Stimulated activated CD8-positive, alpha-beta memory T cell treated with anti-CD3 and anti-CD28 coated beads, Interleukin-15, amount 100 ng/mL, for 48 hours (primary cell): ENCODE measurements around the gene PLEKHG4.

Experiments
- DNase-seq, 2 donors: peaks; one replicate each; pipeline ENCODE4 v3.0.0-alpha.2; 2020; ENCODE audit warnings: low read depth in 2 of 2

PLEKHG4 gene

GRCh38 chr16:67264866-67265265, 14.5 kb upstream of the PLEKHG4 start:
- DNase-seq, result no peak

DNA sequence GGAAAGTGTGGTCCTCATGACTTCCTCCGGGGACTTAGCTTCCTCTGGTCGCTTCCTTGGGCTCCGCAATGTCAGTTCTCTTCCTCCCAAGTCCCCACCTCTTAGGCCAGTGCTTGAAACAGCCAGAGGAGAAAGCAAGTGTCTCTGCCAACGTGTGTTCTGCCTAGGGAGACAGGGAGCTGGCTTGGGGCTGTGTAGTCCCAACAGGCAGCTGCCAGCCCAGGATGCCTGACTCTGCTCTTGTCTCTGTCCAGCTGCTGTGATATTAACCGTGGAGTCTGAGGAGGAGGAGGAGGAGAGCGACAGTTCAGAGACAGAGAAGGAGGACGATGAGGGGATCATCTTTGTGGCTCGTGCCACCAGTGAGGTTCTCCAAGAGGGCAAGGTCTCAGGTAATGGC, 13.5 kb upstream of the PLEKHG4 start:
- no peak for DNase-seq

DNA sequence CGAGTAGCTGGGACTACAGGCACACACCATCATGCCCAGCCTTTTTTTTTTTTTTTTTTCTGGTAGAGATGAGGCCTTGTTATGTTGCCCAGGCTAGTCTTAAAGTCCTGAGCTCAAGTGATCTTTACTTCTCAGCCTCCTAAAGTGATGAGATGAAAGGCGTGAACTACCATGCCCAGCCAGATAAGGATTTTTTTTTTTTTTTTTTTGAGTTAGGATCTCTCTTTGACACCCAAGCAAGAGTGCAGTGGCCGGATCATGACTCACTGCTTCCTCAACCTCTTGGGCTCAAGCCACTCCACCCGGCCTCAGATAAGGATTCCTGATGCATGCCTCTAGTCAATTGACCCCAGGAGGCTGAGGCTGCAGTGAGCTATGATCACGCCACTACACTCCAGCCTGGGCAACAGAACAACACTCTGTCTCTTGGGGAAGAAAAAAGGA, 11.2 kb upstream of the PLEKHG4 start:
- DNase-seq, result no peak

DNA sequence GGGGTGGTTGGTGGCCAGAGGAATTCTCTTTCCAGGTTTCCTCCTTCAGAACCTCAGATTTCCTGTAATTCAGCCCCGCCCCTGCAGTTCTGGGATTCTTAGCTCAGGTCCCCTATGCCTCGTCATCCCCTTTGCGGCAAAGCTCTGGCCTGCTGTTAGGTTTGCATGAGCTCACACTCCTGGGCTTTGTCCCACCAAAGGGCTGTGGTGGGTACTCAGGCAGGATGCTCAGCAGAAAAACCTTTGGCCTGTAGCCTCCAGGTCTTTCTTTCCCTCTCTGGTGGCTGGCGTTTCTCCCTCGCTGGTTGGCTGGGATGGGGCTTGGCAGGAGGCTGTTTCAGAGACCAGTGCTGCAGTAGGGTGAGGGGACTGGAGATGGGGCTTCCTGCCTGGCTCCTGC, 9.6 kb upstream of the PLEKHG4 start:
- DNase-seq, result no peak

GRCh38 chr16:67270931-67271338, 8.4 kb upstream of the PLEKHG4 start:
- DNase-seq, result no peak

DNA sequence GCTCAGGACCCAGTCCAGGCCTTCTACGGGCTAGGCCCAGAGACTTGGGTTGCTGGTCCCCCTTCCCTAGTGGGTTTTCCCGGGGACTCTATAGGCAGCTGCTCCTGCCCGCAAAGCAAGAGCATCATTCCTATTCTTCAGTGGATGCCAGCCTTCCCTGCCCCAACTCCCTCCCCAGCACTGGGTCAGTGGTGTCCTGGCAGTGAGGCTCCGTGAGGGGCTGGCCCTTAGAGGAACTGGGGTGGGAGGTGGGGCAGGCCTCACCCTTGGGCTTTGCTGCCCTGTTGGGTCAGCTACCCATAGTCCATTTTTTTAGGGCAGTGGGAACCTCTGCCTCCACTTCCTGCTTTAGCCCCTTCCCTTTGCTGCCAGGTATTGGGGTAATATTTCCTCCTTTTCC, 7.9 kb upstream of the PLEKHG4 start:
- DNase-seq, result no peak

DNA sequence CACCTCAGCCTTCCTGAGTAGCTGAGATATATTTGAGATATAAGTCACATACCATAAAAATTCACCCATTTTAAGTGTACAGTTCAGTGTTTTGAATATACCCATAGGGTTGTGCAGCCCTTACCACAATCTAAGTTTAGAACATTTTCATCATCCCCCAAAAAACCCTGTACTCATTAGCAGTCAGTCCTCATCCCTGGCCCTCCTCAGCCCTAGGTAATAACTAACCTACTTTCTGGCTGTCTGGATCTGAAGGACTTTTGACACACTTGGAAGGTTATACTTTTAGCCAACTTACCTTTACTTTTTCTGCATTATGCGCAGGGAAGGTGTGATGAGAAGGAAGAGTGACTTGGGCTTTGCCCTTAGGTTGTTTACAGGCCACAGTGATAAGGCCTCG, 4.0 kb upstream of the PLEKHG4 start:
- no peak for DNase-seq

DNA sequence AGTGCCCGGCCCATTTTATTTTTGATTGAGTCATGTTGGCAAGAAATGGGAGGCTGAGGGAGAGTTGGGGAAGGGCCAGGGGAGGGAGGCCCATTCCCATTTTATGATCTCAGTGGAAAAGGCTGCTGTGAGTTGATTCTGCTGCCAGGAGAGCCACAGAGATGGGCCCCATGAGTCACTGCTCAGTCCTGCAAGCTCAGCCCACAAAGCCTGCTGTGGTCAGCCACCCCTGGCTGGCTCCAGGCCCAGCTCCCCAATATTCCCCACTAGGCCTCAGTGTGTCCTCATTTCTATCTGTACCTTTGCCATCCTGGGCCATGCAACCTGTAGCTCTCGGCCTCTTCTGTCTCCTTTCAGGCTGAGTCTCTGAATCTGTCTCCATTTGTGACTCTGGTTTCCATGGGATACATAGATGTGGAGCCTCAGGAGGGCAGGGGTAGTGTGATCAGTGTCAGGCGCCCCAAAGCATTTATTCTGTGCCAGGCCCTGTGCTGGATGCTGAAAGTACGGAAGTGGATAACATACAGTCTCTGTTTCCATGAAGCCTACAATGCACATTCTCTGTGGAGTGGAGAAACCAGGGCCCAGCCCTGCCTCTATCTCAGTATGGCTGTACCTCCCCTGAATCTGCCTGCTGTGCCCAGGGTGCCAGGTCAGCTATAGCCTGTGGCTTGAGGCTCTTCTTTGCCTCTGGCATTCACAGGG, 1.9 kb upstream of the PLEKHG4 start:
- DNase-seq, result peak; percentile 24 to 31

DNA sequence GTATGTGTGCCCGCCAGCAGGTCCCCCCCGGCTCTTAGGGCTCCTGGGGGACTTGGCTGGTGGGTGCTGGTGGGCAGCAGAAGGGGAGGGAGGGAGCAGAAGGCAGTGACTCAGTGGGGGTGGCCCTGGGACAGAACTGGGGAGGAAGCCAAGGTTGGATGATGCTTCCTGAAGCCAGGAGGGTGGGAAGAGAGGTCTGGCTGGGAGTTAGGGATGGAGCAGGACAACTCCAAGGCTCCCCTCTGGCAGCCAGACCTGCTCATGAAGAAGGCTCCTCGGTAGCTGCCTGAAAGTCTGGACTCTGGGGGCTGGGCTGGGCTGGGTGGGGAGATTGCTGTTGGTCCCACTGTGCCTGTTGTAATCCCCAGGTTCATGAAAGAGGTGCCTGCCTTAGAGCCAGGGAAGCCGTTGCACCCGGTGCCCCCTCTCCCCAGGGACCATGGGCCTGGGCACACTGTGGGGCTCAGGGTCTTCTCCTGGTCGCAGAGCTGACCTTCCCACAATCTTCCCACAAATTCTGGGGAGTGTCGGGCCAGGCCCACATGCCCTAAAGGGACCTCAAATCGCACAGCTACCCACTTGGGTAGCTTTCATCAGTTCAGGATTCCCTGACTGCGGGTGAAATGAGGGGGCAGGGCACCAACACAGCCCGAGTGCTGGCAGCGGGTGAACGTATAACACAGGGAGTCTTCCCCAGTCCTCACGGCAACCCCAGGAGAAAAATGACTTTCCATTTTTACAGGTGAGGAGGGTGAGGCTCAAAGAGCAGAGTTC, 1.1 kb upstream of the PLEKHG4 start:
- DNase-seq, result no peak

GRCh38 chr16:67278773-67279295, 498 bp upstream of the PLEKHG4 start:
- peak in 1 of 2 donors; percentile 50 for DNase-seq

DNA sequence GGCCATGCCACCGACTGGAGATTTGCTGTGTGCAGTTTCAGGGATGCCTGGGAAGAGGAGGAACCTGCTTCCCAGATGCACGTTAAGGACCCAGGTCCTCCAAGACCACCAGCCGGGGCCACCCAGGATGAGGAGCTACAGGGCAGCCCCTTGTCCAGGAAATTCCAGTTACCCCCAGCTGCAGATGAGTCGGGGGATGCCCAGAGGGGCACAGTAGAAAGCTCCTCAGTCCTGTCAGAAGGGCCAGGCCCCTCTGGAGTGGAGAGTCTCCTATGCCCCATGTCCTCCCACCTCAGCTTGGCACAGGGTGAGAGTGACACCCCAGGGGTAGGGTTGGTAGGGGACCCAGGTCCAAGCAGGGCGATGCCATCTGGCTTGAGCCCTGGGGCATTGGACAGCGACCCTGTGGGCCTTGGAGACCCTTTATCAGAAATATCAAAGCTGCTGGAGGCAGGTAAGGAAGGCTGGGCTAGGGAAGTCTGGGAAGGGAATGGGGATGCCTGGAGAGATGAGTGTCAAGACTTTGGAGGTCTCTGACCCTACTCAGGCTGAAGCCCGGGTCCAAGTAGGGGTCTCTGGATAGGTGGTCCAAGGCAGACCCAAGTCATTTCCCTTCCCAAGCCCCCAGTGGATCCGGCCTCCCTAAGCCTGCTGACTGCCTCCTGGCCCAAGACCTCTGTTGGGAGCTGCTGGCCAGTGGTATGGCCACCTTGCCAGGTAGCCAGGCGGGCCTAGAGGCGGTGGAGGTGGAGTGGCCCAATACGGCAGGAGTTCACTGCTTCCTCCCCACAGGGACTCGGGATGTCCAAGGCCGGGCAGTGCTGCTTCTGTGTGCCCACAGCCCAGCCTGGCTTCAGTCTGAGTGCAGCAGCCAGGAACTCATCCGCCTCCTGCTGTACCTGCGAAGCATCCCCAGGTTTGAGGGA, 1.0 kb downstream of the PLEKHG4 start:
- no peak for DNase-seq

GRCh38 chr16:67281536-67282446, 2.5 kb downstream of the PLEKHG4 start:
- no peak for DNase-seq

GRCh38 chr16:67282447-67282805, 3.1 kb downstream of the PLEKHG4 start:
- DNase-seq, result no peak

- DNase-seq, result no peak
Measured at GRCh38 chr16:67283039-67283825, 3.9 kb downstream of the PLEKHG4 start.

DNA sequence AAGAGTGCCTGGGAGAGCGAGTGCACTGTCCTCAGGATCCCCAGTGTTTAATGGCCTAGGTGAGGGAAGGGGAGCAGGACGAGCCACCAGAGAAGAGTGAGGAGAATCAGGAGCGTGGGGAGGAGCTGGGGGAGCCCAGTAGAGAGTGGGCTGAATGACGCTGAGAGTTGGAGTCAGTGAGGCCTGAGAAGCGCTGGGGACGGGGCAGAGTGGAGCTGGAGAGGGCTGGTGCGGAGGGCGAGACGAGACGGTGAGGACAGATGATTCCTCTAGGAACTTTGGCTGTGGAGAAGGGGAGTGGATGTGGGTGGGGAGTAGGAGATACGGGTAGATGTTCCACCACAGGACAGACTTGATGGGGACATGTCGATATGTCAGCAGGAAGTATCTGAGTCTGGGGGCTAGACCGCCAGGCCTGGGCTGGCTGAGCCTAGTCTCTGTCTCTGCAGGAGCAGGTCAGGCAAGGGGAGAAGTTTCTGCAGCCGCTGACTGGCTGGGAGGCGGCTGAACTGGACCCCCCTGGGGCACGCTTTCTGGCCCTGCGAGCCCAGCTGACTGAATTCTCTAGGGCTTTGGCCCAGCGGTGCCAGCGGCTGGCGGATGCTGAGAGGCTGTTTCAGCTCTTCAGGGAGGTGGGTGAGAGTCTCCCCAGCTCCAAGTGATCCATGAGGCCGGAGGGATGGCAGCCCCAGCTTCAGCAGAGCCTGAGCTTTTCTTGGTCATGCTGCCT, 4.7 kb downstream of the PLEKHG4 start:
- no peak for DNase-seq

DNA sequence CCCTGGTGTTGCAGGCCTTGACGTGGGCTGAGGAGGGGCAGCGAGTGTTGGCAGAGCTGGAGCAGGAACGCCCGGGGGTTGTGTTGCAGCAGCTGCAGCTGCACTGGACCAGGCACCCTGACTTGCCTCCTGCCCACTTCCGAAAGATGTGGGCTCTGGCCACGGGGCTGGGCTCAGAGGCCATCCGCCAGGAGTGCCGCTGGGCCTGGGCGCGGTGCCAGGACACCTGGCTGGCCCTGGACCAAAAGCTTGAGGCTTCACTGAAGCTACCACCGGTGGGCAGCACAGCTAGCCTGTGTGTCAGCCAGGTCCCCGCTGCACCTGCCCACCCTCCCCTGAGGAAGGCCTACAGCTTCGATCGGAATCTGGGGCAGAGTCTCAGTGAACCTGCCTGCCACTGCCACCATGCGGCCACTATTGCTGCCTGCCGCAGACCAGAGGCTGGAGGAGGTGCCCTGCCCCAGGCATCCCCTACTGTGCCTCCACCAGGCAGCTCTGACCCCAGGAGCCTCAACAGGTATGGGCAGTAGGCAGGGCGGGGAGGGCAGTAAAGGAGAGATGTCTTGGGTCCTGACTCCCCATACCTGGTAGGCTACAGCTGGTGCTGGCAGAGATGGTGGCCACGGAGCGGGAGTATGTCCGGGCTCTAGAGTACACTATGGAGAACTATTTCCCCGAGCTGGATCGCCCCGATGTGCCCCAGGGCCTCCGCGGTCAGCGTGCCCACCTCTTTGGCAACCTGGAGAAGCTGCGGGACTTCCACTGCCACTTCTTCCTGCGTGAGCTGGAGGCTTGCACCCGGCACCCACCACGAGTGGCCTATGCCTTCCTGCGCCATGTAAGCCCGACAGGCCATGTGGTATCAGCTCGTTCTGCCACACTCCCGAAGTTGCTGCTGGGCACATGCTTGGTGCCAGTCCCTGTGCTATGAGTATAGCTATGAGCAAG, 5.6 kb downstream of the PLEKHG4 start:
- DNase-seq, result no peak

DNA sequence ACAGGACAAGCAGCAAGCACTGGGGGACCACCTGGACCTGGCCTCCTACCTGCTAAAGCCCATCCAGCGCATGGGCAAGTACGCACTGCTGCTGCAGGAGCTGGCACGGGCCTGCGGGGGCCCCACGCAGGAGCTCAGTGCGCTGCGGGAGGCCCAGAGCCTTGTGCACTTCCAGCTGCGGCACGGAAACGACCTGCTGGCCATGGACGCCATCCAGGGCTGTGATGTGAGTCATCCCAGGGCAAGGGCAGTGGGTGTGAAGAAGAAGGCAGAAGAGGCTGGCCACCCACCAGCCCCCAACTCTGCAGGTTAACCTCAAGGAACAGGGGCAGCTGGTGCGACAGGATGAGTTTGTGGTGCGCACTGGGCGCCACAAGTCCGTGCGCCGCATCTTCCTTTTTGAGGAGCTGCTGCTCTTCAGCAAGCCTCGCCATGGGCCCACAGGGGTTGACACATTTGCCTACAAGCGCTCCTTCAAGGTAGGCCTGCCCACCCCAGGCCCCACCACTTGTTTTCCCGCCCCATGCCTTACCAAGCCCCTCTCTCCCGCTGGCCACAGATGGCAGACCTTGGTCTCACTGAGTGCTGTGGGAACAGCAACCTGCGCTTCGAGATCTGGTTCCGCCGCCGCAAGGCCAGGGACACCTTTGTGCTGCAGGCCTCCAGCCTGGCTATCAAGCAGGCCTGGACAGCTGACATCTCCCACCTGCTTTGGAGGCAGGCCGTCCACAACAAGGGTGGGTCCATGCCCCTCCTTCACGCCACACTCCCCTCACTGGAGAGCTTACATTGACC, 7.3 kb downstream of the PLEKHG4 start:
- DNase-seq, result no peak

DNA sequence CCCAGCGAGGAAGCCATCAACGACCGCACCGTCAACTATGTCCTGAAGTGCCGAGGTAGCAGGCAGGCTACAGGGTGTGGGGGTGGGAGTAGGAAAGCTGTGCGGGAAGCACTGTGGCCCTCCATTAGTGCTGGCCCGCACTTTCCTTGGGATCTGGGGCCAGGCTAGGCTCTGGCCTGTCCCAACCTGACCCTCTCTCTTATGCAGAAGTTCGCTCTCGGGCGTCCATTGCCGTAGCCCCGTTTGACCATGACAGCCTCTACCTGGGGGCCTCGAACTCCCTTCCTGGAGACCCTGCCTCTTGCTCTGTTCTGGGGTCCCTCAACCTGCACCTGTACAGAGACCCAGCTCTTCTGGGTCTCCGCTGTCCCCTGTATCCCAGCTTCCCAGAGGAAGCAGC, 8.6 kb downstream of the PLEKHG4 start:
- DNase-seq, result no peak
